ENCODE data around the gene RPP21.

DNA sequence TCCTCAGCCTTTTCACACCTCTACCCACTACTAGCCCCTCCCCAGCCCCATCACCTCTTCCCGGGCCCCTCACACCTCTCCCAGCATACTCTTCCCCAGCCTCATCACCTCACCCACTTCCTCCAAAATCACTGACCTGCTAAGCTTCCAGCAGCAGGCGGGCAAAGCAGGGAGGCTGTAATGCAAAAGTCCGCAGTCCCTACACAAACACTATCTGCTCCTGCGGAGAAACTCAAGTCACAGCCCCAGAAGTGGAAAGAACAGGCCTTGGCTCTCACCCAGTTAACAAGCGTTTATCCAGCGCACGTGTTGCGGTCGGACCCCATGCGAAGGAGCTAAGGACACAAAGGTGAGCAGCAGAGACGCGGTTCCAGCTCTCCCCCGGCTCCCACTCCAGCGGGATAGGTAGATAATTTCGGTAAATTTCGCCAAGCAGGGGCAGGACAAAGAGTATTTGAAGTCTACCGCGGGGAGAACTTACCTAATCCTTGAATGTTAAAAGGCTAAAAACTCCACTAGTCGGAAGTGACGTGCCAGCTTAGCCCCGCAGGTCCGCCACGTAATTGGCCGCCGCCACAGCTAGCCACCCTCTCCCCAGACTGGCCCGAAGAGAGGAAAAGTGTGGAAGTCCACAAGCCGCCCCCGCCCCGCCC is 19.0 kb upstream of the RPP21 start:
- TF ChIP-seq, protein P1, sequence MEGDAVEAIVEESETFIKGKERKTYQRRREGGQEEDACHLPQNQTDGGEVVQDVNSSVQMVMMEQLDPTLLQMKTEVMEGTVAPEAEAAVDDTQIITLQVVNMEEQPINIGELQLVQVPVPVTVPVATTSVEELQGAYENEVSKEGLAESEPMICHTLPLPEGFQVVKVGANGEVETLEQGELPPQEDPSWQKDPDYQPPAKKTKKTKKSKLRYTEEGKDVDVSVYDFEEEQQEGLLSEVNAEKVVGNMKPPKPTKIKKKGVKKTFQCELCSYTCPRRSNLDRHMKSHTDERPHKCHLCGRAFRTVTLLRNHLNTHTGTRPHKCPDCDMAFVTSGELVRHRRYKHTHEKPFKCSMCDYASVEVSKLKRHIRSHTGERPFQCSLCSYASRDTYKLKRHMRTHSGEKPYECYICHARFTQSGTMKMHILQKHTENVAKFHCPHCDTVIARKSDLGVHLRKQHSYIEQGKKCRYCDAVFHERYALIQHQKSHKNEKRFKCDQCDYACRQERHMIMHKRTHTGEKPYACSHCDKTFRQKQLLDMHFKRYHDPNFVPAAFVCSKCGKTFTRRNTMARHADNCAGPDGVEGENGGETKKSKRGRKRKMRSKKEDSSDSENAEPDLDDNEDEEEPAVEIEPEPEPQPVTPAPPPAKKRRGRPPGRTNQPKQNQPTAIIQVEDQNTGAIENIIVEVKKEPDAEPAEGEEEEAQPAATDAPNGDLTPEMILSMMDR (IDR thresholded peaks at IDR 0.05; ENCODE audit: insufficient read depth, low read length, poor library complexity, severe bottlenecking): no peak
- no peak for TF ChIP-seq EZH2phosphoT487 (conservative IDR thresholded peaks at IDR 0.05; ENCODE audit: low read length)

All from SU-DHL-6 (cell line).